Activated T-helper 2 cell treated with anti-CD3 and anti-CD28 coated beads, Interferon-gamma antibody, Interleukin-2, Interleukin-4, amounts not matched to agents 10 μg/mL and 5 μg/mL and 100 μg/mL, durations not matched to agents 14 hours and 24 hours and 36 hours (primary cell): Measurements from ENCODE around the gene GTF2F2. TPM values are rescaled to one million over a fixed set of nuclear protein-coding genes. Genes with fewer than 3 reads are reported as not detected.

Experiments used
- DNase-seq: peaks from one replicate; pipeline ENCODE4 v3.0.0; 2021; ENCODE audit warnings: low spot score
- H3K27ac Mint-ChIP-seq: one replicate; pipeline ENCODE4 v1.8.0; 2021; ENCODE audit warnings: mixed read lengths
- H3K27me3 Mint-ChIP-seq: one replicate; pipeline ENCODE4 v1.8.0; 2021; ENCODE audit warnings: low read depth, mixed read lengths
- H3K36me3 Mint-ChIP-seq: one replicate; pipeline ENCODE4 v1.8.0; 2021; ENCODE audit warnings: low read depth, mixed read lengths
- H3K4me1 Mint-ChIP-seq: one replicate; pipeline ENCODE4 v1.8.0; 2021; ENCODE audit warnings: low read depth, mixed read lengths
- H3K4me3 Mint-ChIP-seq: one replicate; pipeline ENCODE4 v1.8.0; 2021; ENCODE audit warnings: low read depth, mild to moderate bottlenecking, moderate library complexity, mixed read lengths
- H3K9me3 Mint-ChIP-seq: one replicate; pipeline ENCODE4 v1.8.0; 2021; ENCODE audit warnings: mixed read lengths
- intact Hi-C: fragments of 100-400 bp; cut with micrococcal nuclease; formaldehyde crosslinking; loops from one replicate; pipeline ENCODE4 v1.15.1; 2023
- total RNA-seq: library from RNA; stranded (reverse); gene quantifications from 2 replicates; pipeline ENCODE4 v1.2.3, GENCODE V29; 2022

Gene GTF2F2
- total RNA-seq, 1 donor from 2014 or later, result 28.9 TPM

DNA sequence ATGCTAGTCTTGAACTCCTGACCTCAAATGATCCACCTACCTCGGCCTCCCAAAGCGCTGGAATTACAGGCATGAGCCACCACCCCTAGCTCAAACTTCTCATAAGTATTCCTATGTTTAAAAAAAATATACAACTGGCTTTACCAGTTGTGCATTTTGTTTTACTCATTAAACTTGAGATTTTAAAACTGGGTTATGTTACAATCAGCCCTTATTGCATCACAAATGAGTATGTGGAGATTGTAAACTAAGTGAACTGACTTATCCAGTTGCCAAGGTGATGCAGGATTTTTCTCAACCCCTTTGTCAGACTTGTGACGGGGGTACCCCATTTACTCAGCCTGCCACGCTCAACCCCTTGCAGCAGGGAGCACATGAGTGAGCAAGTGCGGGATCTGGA lies 14.4 kb upstream of the GTF2F2 start:
- Mint-ChIP-seq H3K27ac (no peak overlapping the region), H3K27me3 (peaks cover 3% of the 10 kb centered on the region), H3K36me3 (no peaks in the 10 kb centered on the region), H3K4me3 (no peak overlapping the region), H3K4me1 (peaks cover 6% of the 10 kb centered on the region), H3K9me3 (no peaks in the 10 kb centered on the region)
- DNase-seq, result no peak
- intact Hi-C loops, result no loop called here

- DNase-seq, result no peak
- intact Hi-C loops, result no loop called here
- Mint-ChIP-seq H3K4me1 (peaks cover 6% of the 10 kb centered on the region), H3K27me3 (peaks cover 6% of the 10 kb centered on the region), H3K9me3 (no peaks in the 10 kb centered on the region), H3K27ac (no peak overlapping the region), H3K4me3 (no peak overlapping the region), H3K36me3 (no peaks in the 10 kb centered on the region)
Observed at GRCh38 chr13:45107539-45107938, 12.8 kb upstream of the GTF2F2 start.

GRCh38 chr13:45108716-45109101 lies 11.6 kb upstream of the GTF2F2 start:
- H3K27me3 Mint-ChIP-seq, result peaks cover 6% of the 10 kb centered on the region
- intact Hi-C loops, result loop anchor here (2.0 kb wide), 1 partner anchor 54 kb away; no protein-coding TSS in a partner anchor
- no peaks in the 10 kb centered on the region for H3K36me3 Mint-ChIP-seq
- H3K4me3 Mint-ChIP-seq, result no peak overlapping the region
- no peak for DNase-seq
- peaks cover 6% of the 10 kb centered on the region for H3K4me1 Mint-ChIP-seq
- H3K27ac Mint-ChIP-seq, result no peak overlapping the region
- H3K9me3 Mint-ChIP-seq, result no peaks in the 10 kb centered on the region

- Mint-ChIP-seq H3K27me3 (peaks cover 5% of the 10 kb centered on the region), H3K36me3 (no peaks in the 10 kb centered on the region), H3K9me3 (no peaks in the 10 kb centered on the region), H3K4me1 (peaks cover 6% of the 10 kb centered on the region), H3K27ac (peak overlapping the region; percentile 6), H3K4me3 (no peak overlapping the region)
- no peak for DNase-seq
- intact Hi-C loops, result loop anchor here (2.0 kb wide), 1 partner anchor 54 kb away; no protein-coding TSS in a partner anchor
Observed at GRCh38 chr13:45109102-45109720, 11.1 kb upstream of the GTF2F2 start.

DNA sequence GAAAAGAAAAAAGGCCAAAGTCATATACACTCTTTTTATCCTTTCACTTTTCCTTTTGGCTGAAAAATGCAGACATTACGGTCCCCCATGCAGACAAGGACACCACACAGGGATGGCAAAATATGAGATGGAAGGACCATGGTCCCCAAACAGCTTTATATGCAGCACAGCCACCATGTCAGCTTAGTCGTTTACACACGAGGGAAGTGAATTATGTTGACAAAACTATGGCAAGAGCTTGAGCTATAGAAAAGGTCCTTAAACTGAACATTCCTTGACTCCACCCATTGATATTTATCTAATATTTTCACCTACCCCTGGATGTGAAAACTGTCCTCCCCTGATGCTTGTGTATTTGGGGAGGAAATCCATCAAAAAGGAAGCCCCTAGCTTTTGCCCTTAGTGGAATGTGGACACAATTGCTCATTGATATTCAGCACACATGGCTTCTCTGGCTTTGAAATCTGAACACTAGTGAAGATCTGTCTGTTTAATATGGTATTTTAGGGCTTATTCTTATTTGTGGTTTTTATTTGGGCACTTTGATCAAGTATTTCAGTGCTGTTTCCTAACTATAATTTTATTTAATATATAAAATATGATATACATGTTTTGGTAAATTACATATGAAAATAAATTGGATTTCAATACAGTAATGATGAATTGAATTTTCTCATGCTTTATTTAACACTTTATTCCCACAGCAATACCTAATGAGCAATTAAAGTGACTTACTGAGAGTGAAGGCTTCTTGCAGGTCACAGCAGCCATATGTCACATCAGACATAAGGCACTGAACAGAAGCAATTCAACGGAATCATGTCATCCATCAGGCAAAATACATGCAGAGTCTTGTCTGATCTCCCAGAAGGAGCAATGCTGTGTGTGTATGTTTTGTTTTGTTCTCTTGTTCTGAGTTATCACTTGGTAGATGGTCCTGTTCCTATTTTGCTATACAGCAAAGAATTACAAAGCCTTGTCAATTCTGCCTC lies 6.8 kb upstream of the GTF2F2 start:
- Mint-ChIP-seq H3K36me3 (no peaks in the 10 kb centered on the region), H3K4me1 (peaks cover 8% of the 10 kb centered on the region), H3K27me3 (peaks cover 5% of the 10 kb centered on the region), H3K9me3 (no peaks in the 10 kb centered on the region), H3K4me3 (no peak overlapping the region), H3K27ac (no peak overlapping the region)
- intact Hi-C loops, result no loop called here
- DNase-seq, result no peak

DNA sequence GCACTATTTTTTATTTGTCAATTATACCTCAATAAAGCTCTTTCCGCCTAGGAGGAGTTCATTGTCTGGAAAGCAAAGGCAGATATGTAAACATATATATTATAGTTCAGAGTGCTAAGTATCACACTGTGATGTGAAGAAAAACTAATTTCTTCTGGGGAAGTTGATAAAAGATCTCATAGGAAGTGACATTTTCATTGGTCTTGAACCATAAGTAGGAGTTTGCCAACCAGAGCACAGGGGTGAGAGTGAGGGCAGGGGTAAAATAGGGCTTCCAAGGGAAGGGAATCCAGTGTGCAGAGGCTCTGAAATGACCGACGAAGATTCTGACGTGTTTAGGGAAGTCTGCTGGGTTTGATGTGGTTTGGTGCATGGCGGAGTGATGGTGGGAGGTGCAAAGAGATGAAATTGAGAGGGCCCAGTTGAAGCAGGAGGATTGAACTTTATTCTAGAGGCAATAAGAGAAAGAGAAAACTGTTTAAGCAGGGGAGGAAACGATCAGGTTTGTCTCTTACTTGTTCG lies 780 bp upstream of the GTF2F2 start:
- H3K4me3 Mint-ChIP-seq, result no peak overlapping the region
- H3K9me3 Mint-ChIP-seq, result no peaks in the 10 kb centered on the region
- peaks cover 2% of the 10 kb centered on the region for H3K27me3 Mint-ChIP-seq
- peaks cover 8% of the 10 kb centered on the region for H3K4me1 Mint-ChIP-seq
- DNase-seq, result peak; percentile 34
- H3K36me3 Mint-ChIP-seq, result peaks cover 6% of the 10 kb centered on the region
- intact Hi-C loops, result loop anchor here (1.0 kb wide), 1 partner anchor 64 kb away; no protein-coding TSS in a partner anchor
- no peak overlapping the region for H3K27ac Mint-ChIP-seq

DNA sequence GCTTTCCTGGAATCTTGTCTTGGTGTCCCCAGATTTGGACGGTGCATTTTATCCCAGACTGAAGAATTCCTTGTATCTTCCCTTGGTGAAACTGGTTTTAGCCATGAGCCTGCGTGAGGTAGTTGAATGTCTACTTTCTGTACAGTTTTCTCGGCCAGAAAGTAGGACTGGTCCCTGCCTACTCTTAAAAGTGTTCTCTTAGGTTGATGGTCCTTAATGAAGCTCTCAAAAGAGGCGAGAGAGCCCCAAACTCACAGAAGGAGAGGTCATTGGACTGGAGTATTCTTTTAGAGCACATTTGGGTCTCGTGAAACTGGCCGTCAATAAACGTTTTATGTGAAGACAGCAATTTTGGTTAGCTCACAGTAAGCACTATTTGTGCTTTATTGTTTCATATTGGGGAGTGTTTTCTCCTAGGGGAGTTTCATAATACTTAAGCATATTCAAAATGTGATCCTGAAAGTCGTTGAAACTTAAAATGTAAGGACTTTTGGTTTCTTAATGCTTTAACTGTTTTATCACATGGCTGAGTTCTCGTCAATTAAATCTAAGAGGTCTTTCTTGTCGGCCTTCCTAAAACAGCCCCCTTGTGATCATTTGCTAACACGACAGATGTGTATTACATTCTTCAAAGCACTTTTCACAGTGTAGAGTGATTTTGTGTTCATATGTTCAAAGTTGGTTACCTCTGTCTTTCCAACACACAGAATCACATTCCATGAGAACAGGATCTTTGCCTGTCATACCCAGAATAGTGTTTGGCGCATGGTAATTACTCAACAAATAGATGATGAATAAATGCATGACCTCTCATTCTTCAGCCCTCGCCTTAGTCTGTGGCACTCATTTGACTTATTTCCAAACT lies 889 bp downstream of the GTF2F2 start:
- intact Hi-C loops, result loop anchor here (2.0 to 10.0 kb wide), 6 partner anchors 46 to 544 kb away; partner anchors contain the start of genes KCTD4, TPT1 and TSC22D1
- Mint-ChIP-seq H3K36me3 (peaks cover 6% of the 10 kb centered on the region), H3K27ac (no peak overlapping the region), H3K4me1 (peaks cover 8% of the 10 kb centered on the region), H3K27me3 (no peaks in the 10 kb centered on the region), H3K4me3 (no peak overlapping the region), H3K9me3 (no peaks in the 10 kb centered on the region)
- DNase-seq, result no peak

DNA sequence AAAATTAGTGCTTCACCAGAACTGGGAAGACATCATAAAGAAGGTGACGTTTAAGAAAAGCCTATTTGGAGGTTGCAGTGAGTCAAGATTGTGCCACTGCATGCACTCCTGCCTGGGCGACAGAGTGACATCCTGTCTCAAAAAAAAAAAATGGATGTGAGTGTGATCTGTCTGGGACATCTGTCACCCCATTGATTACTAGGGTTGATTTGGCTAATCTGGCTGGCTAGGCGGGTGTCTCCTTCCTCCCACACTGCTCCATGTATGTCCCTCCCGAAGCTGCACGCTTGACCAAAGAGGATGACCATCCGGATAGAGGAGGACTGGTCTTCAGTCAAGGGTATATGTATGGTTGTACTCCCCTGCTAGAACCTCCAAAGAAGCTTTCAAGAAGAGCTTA lies 2.6 kb downstream of the GTF2F2 start:
- intact Hi-C loops, result loop anchor here (5.0 to 10.0 kb wide), 3 partner anchors 44 to 208 kb away; partner anchors contain the start of gene KCTD4
- no peaks in the 10 kb centered on the region for H3K9me3 Mint-ChIP-seq
- H3K27ac Mint-ChIP-seq, result no peak overlapping the region
- H3K27me3 Mint-ChIP-seq, result no peaks in the 10 kb centered on the region
- no peak overlapping the region for H3K4me3 Mint-ChIP-seq
- DNase-seq, result no peak
- peaks cover 6% of the 10 kb centered on the region for H3K36me3 Mint-ChIP-seq
- H3K4me1 Mint-ChIP-seq, result peaks cover 5% of the 10 kb centered on the region

DNA sequence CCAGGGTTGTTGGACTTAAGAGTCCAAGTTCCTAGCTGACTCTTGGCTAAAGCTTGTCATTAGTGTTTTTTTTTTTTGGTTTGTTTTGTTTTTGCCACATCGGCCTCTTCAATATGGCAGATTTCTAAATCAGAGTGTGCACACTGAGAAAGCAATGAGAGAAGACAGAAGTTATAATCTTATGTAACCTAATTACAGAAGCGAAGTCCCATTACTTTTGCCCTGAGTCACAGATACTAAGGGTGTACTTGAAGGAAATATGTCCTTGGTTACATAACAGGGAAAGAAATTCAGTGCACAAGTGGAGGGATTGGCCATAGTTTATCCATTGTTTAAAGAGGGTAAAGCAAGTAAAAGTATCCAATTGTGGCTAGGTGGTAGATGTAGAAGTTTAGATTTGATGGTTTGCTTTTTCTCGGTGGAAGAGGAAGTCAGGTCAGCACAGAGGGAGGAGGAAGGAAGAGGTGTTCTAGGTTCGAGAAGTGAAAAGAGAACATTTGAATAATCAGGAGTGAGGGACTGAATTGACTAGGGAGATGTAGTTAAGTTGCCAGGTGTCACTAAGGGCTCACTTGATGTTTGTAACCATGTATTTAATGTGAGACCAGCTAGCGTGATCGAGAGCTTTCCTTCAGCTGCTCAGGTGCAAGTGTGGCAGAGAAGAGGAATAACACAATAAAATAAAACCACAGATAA lies 12.2 kb downstream of the GTF2F2 start:
- Mint-ChIP-seq H3K4me3 (no peak overlapping the region), H3K36me3 (peaks cover 14% of the 10 kb centered on the region), H3K4me1 (peaks cover 11% of the 10 kb centered on the region), H3K9me3 (peaks cover 22% of the 10 kb centered on the region), H3K27ac (no peak overlapping the region), H3K27me3 (no peaks in the 10 kb centered on the region)
- intact Hi-C loops, result no loop called here
- DNase-seq, result no peak

DNA sequence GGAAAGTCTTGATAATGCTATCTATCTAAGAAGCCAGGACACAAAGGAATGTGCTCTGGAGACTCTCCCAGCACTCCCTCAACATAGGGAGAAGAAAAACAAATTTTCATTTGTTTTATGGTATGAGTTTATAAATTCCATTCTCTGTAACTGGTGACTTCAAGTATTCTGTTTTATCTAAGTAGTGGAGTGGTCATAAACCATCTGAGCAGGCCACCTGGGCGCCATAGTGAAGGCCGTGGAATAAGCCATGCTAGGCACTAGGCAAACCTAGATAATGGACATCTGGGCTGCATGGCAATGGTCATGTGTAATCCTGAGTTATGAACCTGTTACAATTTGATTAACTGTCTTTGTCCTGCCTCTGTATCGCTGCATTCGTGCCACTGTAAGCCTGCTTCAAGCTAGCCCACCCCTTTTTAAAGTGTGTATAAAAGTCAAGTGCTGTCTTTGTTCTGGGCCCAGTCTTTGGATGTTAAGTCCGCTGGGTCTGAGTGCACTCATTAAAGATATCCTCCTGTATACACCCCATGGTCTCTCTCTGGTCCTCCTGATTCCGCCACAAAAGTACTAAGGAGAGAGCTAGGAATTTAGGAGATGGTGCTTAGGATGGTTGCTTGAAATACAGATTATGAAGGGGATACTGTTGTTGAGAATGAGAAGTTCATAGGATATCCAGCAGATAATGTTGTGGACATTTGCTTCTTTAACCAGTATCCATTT lies 13.2 kb downstream of the GTF2F2 start:
- intact Hi-C loops, result no loop called here
- Mint-ChIP-seq H3K36me3 (peaks cover 20% of the 10 kb centered on the region), H3K4me3 (no peak overlapping the region), H3K27ac (no peak overlapping the region), H3K27me3 (no peaks in the 10 kb centered on the region), H3K9me3 (peaks cover 22% of the 10 kb centered on the region), H3K4me1 (peaks cover 11% of the 10 kb centered on the region)
- no peak for DNase-seq

GRCh38 chr13:45136741-45137504 lies 16.6 kb downstream of the GTF2F2 start:
- no peak overlapping the region for H3K27ac Mint-ChIP-seq
- intact Hi-C loops, result no loop called here
- DNase-seq, result no peak
- peaks cover 16% of the 10 kb centered on the region for H3K9me3 Mint-ChIP-seq
- peaks cover 7% of the 10 kb centered on the region for H3K4me1 Mint-ChIP-seq
- H3K36me3 Mint-ChIP-seq, result peaks cover 22% of the 10 kb centered on the region
- H3K4me3 Mint-ChIP-seq, result no peak overlapping the region
- H3K27me3 Mint-ChIP-seq, result no peaks in the 10 kb centered on the region
